ENCODE measurements around the gene PPIL6.
A peak's percentile ranks its signal among the peaks of the same experiment; 100 is the strongest.

DNA sequence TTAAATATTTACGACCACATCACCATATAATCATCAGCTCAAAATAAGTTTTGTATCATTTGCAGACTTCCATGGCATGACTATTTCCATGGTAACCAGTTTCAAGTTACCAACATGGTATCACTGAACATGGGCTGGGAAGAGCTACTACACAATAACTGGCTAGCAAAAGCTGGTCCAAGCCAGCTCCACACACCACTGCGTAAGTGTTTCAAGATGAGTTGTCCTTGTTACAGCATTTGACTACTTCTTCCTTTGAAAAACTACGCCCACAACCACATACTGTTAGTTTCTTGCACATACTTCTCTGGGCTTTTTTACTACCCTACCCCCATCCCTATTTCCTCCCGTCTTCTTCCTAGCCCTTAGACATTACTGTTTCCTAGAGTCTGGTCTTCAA, 66.7 kb downstream of the PPIL6 start:
- TF ChIP-seq POLR2A (IDR thresholded peaks at IDR 0.05; ENCODE audit: low read depth, low read length) (peak; percentile 48; the same call in 1 of the 2 replicates), POLR2AphosphoS5 (IDR thresholded peaks at IDR 0.05; ENCODE audit: low read depth, low read length) (peak; percentile 31; the same call in 1 of the 2 replicates)

All from GM12892 (cell line).